Endothelial cell of umbilical vein (primary cell): ENCODE results near the gene OR14K1. TPM values are rescaled to one million over a fixed set of nuclear protein-coding genes. Genes with fewer than 3 reads are reported as not detected.

Experiments
- BruUV-seq: library from RNA; stranded (reverse); fragments of 400-500 nt; replicated peaks from 2 replicates; lab custom pipeline; 2021; lab: Mats Ljungman, UMichigan
- CTCF ChIA-PET: fragments of 300-600, 350-600 bp; sonication (Branson Sonifier 250); formaldehyde crosslinking; loops from one replicate; lab custom pipeline; 2021; ENCODE audit warnings: antibody characterized with exemption, inconsistent platforms; lab: Charles Lee
- POLR2A ChIA-PET: fragments of 300-600, 350-600 bp; sonication (Branson Sonifier 250); formaldehyde crosslinking; loops from one replicate; lab custom pipeline; 2021; ENCODE audit warnings: antibody characterized with exemption, inconsistent platforms; lab: Charles Lee
- DNase-seq: peaks from one replicate; pipeline ENCODE4 v3.0.0-alpha.2; 2011; ENCODE audit warnings: low read depth, low spot score
- FAIRE-seq: peaks from 2 replicates; lab custom pipeline; 2011; peaks lifted over from hg19 to GRCh38; lab: Jason Lieb, UNC
- H2AFZ ChIP-seq: 2 replicates; pipeline ENCODE4 v1.6.0; 2012; ENCODE audit warnings: low read depth, low read length, control low read depth, inconsistent platforms
- H3K27ac ChIP-seq: 2 replicates; pipeline ENCODE4 v1.5.1; 2011; ENCODE audit warnings: low read depth, mild to moderate bottlenecking, control low read depth, low read length, moderate library complexity; ENCODE audit not compliant: insufficient read depth
- H3K27me3 ChIP-seq, 2 experiments: 2 replicates each; pipeline versions ENCODE4 v1.6.0 to v1.6.1; 2011; ENCODE audit warnings: low read length in 2 of 2, mixed read lengths in 1 of 2; ENCODE audit not compliant: control insufficient read depth in 2 of 2, insufficient read depth in 2 of 2
- H3K36me3 ChIP-seq, 2 experiments: 2 replicates in 1 of 2; 3 replicates in 1 of 2; pipeline ENCODE4 v1.5.1; 2011; ENCODE audit warnings: low read length in 2 of 2, mild to moderate bottlenecking in 1 of 2, moderate library complexity in 1 of 2; ENCODE audit not compliant: control insufficient read depth in 2 of 2, insufficient read depth in 2 of 2; ENCODE audit errors: extremely low read depth in 1 of 2
- H3K4me1 ChIP-seq: 3 replicates; pipeline ENCODE4 v1.5.1; 2011; ENCODE audit warnings: mild to moderate bottlenecking, low read length; ENCODE audit not compliant: control insufficient read depth, insufficient read depth; ENCODE audit errors: extremely low read depth
- H3K4me2 ChIP-seq: 2 replicates; pipeline ENCODE4 v1.6.1; 2011; ENCODE audit warnings: low read length, control low read depth, mixed read lengths; ENCODE audit not compliant: insufficient read depth
- H3K4me3 ChIP-seq, 3 experiments: fragments of 200-600 bp in 1 of 3; sonication (generic), shearing (Covaris generic) in 1 of 3; replicated peaks in 1 of 3; 2 replicates each; pipeline ENCODE4 v1.5.1; 2011 to 2016; ENCODE audit warnings: control low read depth in 3 of 3, low read length in 3 of 3, mild to moderate bottlenecking in 2 of 3, inconsistent platforms in 1 of 3, low read depth in 1 of 3, moderate library complexity in 1 of 3; ENCODE audit not compliant: insufficient read depth in 1 of 3
- H3K79me2 ChIP-seq: 2 replicates; pipeline ENCODE4 v1.6.0; 2012; ENCODE audit warnings: low read length, inconsistent platforms; ENCODE audit not compliant: control insufficient read depth, insufficient read depth
- H3K9ac ChIP-seq: replicated peaks from 2 replicates; pipeline ENCODE3; 2011; ENCODE audit warnings: low read length, control low read depth; ENCODE audit not compliant: insufficient read depth; ENCODE audit errors: extremely low read depth
- H3K9me1 ChIP-seq: replicated peaks from 3 replicates; pipeline ENCODE4 v1.6.0; 2011; ENCODE audit warnings: mild to moderate bottlenecking, low read length; ENCODE audit not compliant: control insufficient read depth, insufficient read depth; ENCODE audit errors: extremely low read depth
- H3K9me3 ChIP-seq: replicated peaks from 2 replicates; pipeline ENCODE4 v1.5.1; 2012; ENCODE audit warnings: low read length, inconsistent platforms; ENCODE audit not compliant: control insufficient read depth, insufficient read depth
- H4K20me1 ChIP-seq: replicated peaks from 2 replicates; pipeline ENCODE3; 2011; ENCODE audit warnings: mild to moderate bottlenecking, low read length; ENCODE audit not compliant: control insufficient read depth, insufficient read depth; ENCODE audit errors: extremely low read depth
- EZH2 ChIP-seq: IDR thresholded peaks from 2 replicates; pipeline ENCODE4 v1.6.1; 2012; ENCODE audit warnings: borderline replicate concordance, low read depth, mild to moderate bottlenecking, moderate library complexity, low read length, inconsistent platforms; ENCODE audit not compliant: severe bottlenecking
- GATA2 ChIP-seq: IDR thresholded peaks from 2 replicates; pipeline ENCODE4 v1.7.0; 2011; ENCODE audit warnings: low read depth, mild to moderate bottlenecking, moderate library complexity, mixed read lengths, low read length; ENCODE audit not compliant: insufficient read length, insufficient read depth
- JUN ChIP-seq: IDR thresholded peaks from 2 replicates; pipeline ENCODE4 v1.6.1; 2011; ENCODE audit warnings: borderline replicate concordance, low read depth; ENCODE audit not compliant: insufficient read length, insufficient read depth
- MAX ChIP-seq: IDR thresholded peaks from 2 replicates; pipeline ENCODE4 v1.6.1; 2011; ENCODE audit not compliant: insufficient read depth, insufficient read length
- dilution Hi-C: fragments of 300-500 bp; cut with MboI; formaldehyde crosslinking; loops from one replicate; pipeline ENCODE4 v1.15.0; 2019; ENCODE audit warnings: low sequenced_read_pairs; ENCODE audit not compliant: extremely low pct_ligation_motif_present
- intact Hi-C: fragments of 100-400 bp; cut with micrococcal nuclease; formaldehyde crosslinking; loops from one replicate; pipeline ENCODE4 v1.10.0; 2022
- polyA plus RNA-seq, 4 experiments: library from polyadenylated mRNA; depleted of rRNA in 3 of 4; stranded (reverse) in 3 of 4; unstranded in 1 of 4; fragments of >200 nt; gene quantifications; 2 replicates each; pipeline versions ENCODE4 v1.2.1 to v1.2.3, GENCODE V29; 2011 to 2012; ENCODE audit warnings: missing spikeins in 1 of 4
- total RNA-seq: library from RNA; stranded (reverse); gene quantifications from 2 replicates; pipeline ENCODE4 v1.2.3, GENCODE V29; 2021

Gene OR14K1
- total and polyA plus RNA-seq, 2 donors (not counting 3 experiments of a cell fraction or from before 2014, with no cell fraction given), result not detected

DNA sequence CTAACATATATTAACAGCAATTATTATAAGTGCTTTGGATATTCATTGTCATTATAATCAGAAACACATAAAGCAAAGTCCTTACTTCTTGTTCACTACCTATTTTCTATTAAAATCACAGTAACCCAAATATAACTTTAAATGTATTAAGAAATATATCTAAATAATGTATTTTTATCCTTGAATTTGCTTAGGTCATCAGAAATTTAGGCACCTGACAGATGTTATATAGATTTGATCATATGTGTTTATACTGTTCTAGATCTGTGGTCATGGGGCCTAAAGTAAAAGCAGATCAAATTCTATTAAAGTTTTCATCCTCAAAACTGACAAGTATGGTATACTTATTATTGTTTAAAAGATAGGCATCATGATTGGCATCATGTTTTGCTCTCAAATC is 31.2 kb downstream of the OR14K1 start:
- no peaks in the 10 kb centered on the region for H3K36me3 ChIP-seq
- H3K4me3 ChIP-seq, result no peak overlapping the region
- ChIA-PET POLR2A (no interaction called here), CTCF (no interaction called here)
- H3K4me1 ChIP-seq, result no peaks in the 10 kb centered on the region
- FAIRE-seq, result no peak
- no peaks in the 10 kb centered on the region for H3K9me3 ChIP-seq
- no peak for DNase-seq
- BruUV-seq, result no TSS peak
- no peaks in the 10 kb centered on the region for H3K27me3 ChIP-seq
- intact Hi-C loops, result no loop called here
- H3K79me2 ChIP-seq, result no peaks in the 10 kb centered on the region
- no peak overlapping the region for H3K9ac ChIP-seq
- H3K27ac ChIP-seq, result no peak overlapping the region
- no peaks in the 10 kb centered on the region for H4K20me1 ChIP-seq
- dilution Hi-C loops, result no loop called here
- no peak overlapping the region for H3K4me2 ChIP-seq
- no peaks in the 10 kb centered on the region for H3K9me1 ChIP-seq
- no peak overlapping the region for H2AFZ ChIP-seq
- TF ChIP-seq GATA2, result no peak
- TF ChIP-seq EZH2, result no peak
- TF ChIP-seq JUN, result no peak
- TF ChIP-seq MAX, result no peak

Other genes starting within 250 kb of the OR14K1 start
- not detected in 2 replicates for gene OR2C3, start 202.2 kb upstream of the OR14K1 start, total RNA-seq
- not detected in 2 replicates for gene OR2C3, start 202.2 kb upstream of the OR14K1 start, polyA plus RNA-seq
- gene GCSAML, start 189.5 kb upstream of the OR14K1 start, total RNA-seq, result not detected in 2 replicates
- not detected in 2 replicates for gene GCSAML, start 189.5 kb upstream of the OR14K1 start, polyA plus RNA-seq
- gene OR2G2, start 150.3 kb upstream of the OR14K1 start, total RNA-seq, result not detected in 2 replicates
- gene OR2G2, start 150.3 kb upstream of the OR14K1 start, polyA plus RNA-seq, result not detected in 2 replicates
- not detected in 2 replicates for gene OR2G3, start 133.0 kb upstream of the OR14K1 start, total RNA-seq
- not detected in 2 replicates for gene OR2G3, start 133.0 kb upstream of the OR14K1 start, polyA plus RNA-seq
- not detected in 2 replicates for gene OR13G1, start 58.9 kb upstream of the OR14K1 start, total RNA-seq
- not detected in 2 replicates for gene OR13G1, start 58.9 kb upstream of the OR14K1 start, polyA plus RNA-seq
- not detected in 2 replicates for gene OR6F1, start 22.0 kb upstream of the OR14K1 start, total RNA-seq
- not detected in 2 replicates for gene OR6F1, start 22.0 kb upstream of the OR14K1 start, polyA plus RNA-seq
- gene OR14A2, start 9.5 kb downstream of the OR14K1 start, total RNA-seq, result not detected in 2 replicates
- gene OR14A2, start 9.5 kb downstream of the OR14K1 start, polyA plus RNA-seq, result not detected in 2 replicates
- gene OR1C1, start 21.9 kb downstream of the OR14K1 start, total RNA-seq, result not detected in 2 replicates
- gene OR1C1, start 21.9 kb downstream of the OR14K1 start, polyA plus RNA-seq, result not detected in 2 replicates
- gene OR14A16, start 85.5 kb downstream of the OR14K1 start, total RNA-seq, result not detected in 2 replicates
- gene OR14A16, start 85.5 kb downstream of the OR14K1 start, polyA plus RNA-seq, result not detected in 2 replicates
- not detected in 2 replicates for gene OR11L1, start 103.3 kb downstream of the OR14K1 start, total RNA-seq
- gene OR11L1, start 103.3 kb downstream of the OR14K1 start, polyA plus RNA-seq, result not detected in 2 replicates
- not detected in 2 replicates for gene TRIM58, start 118.6 kb downstream of the OR14K1 start, total RNA-seq
- not detected in 2 replicates for gene TRIM58, start 118.6 kb downstream of the OR14K1 start, polyA plus RNA-seq
- not detected in 2 replicates for gene OR2W3, start 157.0 kb downstream of the OR14K1 start, total RNA-seq
- gene OR2W3, start 157.0 kb downstream of the OR14K1 start, polyA plus RNA-seq, result not detected in 2 replicates
- not detected in 2 replicates for gene OR2T8, start 181.6 kb downstream of the OR14K1 start, total RNA-seq
- not detected in 2 replicates for gene OR2T8, start 181.6 kb downstream of the OR14K1 start, polyA plus RNA-seq
- gene OR2AJ1, start 186.3 kb downstream of the OR14K1 start, total RNA-seq, result not detected in 2 replicates
- gene OR2AJ1, start 186.3 kb downstream of the OR14K1 start, polyA plus RNA-seq, result not detected in 2 replicates
- gene OR2L8, start 210.2 kb downstream of the OR14K1 start, total RNA-seq, result not detected in 2 replicates
- not detected in 2 replicates for gene OR2L8, start 210.2 kb downstream of the OR14K1 start, polyA plus RNA-seq
- not detected in 2 replicates for gene OR2AK2, start 226.6 kb downstream of the OR14K1 start, total RNA-seq
- 0.08 TPM in 1 of 2 replicates, not detected in the other for gene OR2AK2, start 226.6 kb downstream of the OR14K1 start, polyA plus RNA-seq